H1 (cell line): ENCODE measurements around the gene ZNF652. TPM values are rescaled to one million over a fixed set of nuclear protein-coding genes. Genes with fewer than 3 reads are reported as not detected.

Experiments used
- CTCF ChIA-PET: fragments of 300-600 bp; sonication (Branson Sonifier 250); formaldehyde crosslinking; loops from one replicate; lab custom pipeline; 2021; ENCODE audit not compliant: partially characterized antibody; lab: Charles Lee
- POLR2A ChIA-PET: fragments of 300-600 bp; sonication (Branson Sonifier 250); formaldehyde crosslinking; loops from one replicate; lab custom pipeline; 2021; ENCODE audit warnings: inconsistent platforms; ENCODE audit not compliant: partially characterized antibody; lab: Charles Lee
- DNase-seq, 2 experiments: peaks; one replicate each; pipeline versions ENCODE4 v3.0.0 to v3.0.0-alpha.2; 2010 to 2022; ENCODE audit warnings: low spot score in 2 of 2, low read depth in 1 of 2, mixed read lengths in 1 of 2
- FAIRE-seq: peaks from 2 replicates; lab custom pipeline; 2011; peaks lifted over from hg19 to GRCh38; lab: Jason Lieb, UNC
- H2AFZ ChIP-seq: 2 replicates; pipeline ENCODE4 v1.8.1; 2012; ENCODE audit warnings: low read length, inconsistent platforms
- H2AK5ac ChIP-seq: 2 replicates; pipeline ENCODE4 v1.6.1; 2013; ENCODE audit warnings: low read depth, low read length
- H2BK120ac ChIP-seq: replicated peaks from 2 replicates; pipeline ENCODE3; 2013; ENCODE audit warnings: low read depth, low read length, inconsistent platforms
- H2BK12ac ChIP-seq: 2 replicates; pipeline ENCODE4 v1.6.1; 2013; ENCODE audit warnings: low read depth, low read length
- H2BK15ac ChIP-seq: 2 replicates; pipeline ENCODE4 v1.6.1; 2013; ENCODE audit warnings: low read length
- H2BK20ac ChIP-seq: 2 replicates; pipeline ENCODE4 v1.6.1; 2013; ENCODE audit warnings: low read length
- H2BK5ac ChIP-seq: 2 replicates; pipeline ENCODE4 v1.6.1; 2013; ENCODE audit warnings: low read depth, low read length
- H3K14ac ChIP-seq: 2 replicates; pipeline ENCODE4 v1.6.1; 2013; ENCODE audit warnings: inconsistent platforms; ENCODE audit not compliant: insufficient read length
- H3K18ac ChIP-seq: 2 replicates; pipeline ENCODE4 v1.6.1; 2013; ENCODE audit warnings: low read length; ENCODE audit errors: extremely low read depth
- H3K23ac ChIP-seq: 2 replicates; pipeline ENCODE4 v1.6.1; 2013; ENCODE audit warnings: inconsistent platforms; ENCODE audit not compliant: insufficient read length
- H3K23me2 ChIP-seq: 2 replicates; pipeline ENCODE4 v1.6.1; 2013; ENCODE audit warnings: low read depth, low read length
- H3K27ac ChIP-seq: 2 replicates; pipeline ENCODE4 v1.6.1; 2011; ENCODE audit warnings: low read depth, low read length, inconsistent platforms
- H3K27me3 ChIP-seq, 4 experiments: replicated peaks in 1 of 4; 1 replicate in 1 of 4; 2 replicates in 3 of 4; pipeline versions ENCODE4 v1.6.1 to v1.8.1; 2011 to 2013; ENCODE audit warnings: low read length in 3 of 4, mild to moderate bottlenecking in 3 of 4, inconsistent platforms in 2 of 4, mixed read lengths in 2 of 4, moderate library complexity in 1 of 4; ENCODE audit not compliant: control insufficient read depth in 3 of 4, insufficient read depth in 3 of 4; ENCODE audit errors: extremely low read depth in 1 of 4
- H3K36me3 ChIP-seq, 4 experiments: 2 replicates each; pipeline versions ENCODE4 v1.6.1 to v1.8.1; 2011 to 2013; ENCODE audit warnings: mild to moderate bottlenecking in 4 of 4, low read length in 3 of 4, moderate library complexity in 2 of 4, control low read depth in 1 of 4, inconsistent platforms in 1 of 4; ENCODE audit not compliant: insufficient read depth in 4 of 4, control insufficient read depth in 2 of 4
- H3K4ac ChIP-seq: replicated peaks from 2 replicates; pipeline ENCODE3; 2013; ENCODE audit warnings: low read length, low read depth, mixed read lengths, inconsistent platforms; ENCODE audit not compliant: insufficient read length
- H3K4me1 ChIP-seq, 4 experiments: replicated peaks in 1 of 4; 1 replicate in 1 of 4; 2 replicates in 3 of 4; pipeline versions ENCODE4 v1.6.1 to v1.8.1; 2011 to 2013; ENCODE audit warnings: low read length in 3 of 4, inconsistent platforms in 2 of 4, mixed read lengths in 1 of 4; ENCODE audit not compliant: insufficient read depth in 4 of 4, control insufficient read depth in 3 of 4
- H3K4me2 ChIP-seq, 2 experiments: 2 replicates each; pipeline versions ENCODE4 v1.6.1 to v1.8.1; 2011 to 2013; ENCODE audit warnings: low read depth in 2 of 2, low read length in 2 of 2, control low read depth in 1 of 2, inconsistent platforms in 1 of 2, mild to moderate bottlenecking in 1 of 2; ENCODE audit not compliant: insufficient read depth in 1 of 2
- H3K4me3 ChIP-seq, 4 experiments: fragments of 200-600, 300-600 bp in 1 of 4; sonication (generic), shearing (Covaris generic), sonication (Bioruptor Twin) in 1 of 4; 2 replicates each; pipeline versions ENCODE4 v1.5.1 to v1.8.1; 2011 to 2016; ENCODE audit warnings: low read length in 4 of 4, low read depth in 3 of 4, control low read depth in 2 of 4, inconsistent platforms in 2 of 4, mild to moderate bottlenecking in 2 of 4, mixed read lengths in 1 of 4, moderate library complexity in 1 of 4; ENCODE audit not compliant: insufficient read depth in 2 of 4; ENCODE audit errors: extremely low read depth in 1 of 4
- H3K56ac ChIP-seq: replicated peaks from 2 replicates; pipeline ENCODE3; 2013; ENCODE audit warnings: low read depth, mild to moderate bottlenecking, mixed read lengths, low read length, inconsistent platforms; ENCODE audit not compliant: insufficient read length
- H3K79me1 ChIP-seq: 2 replicates; pipeline ENCODE4 v1.6.1; 2013; ENCODE audit warnings: low read depth, low read length, control low read depth
- H3K79me2 ChIP-seq, 2 experiments: 2 replicates each; pipeline versions ENCODE4 v1.6.1 to v1.8.1; 2012 to 2013; ENCODE audit warnings: low read length in 2 of 2, mild to moderate bottlenecking in 2 of 2, inconsistent platforms in 1 of 2; ENCODE audit not compliant: insufficient read depth in 2 of 2, control insufficient read depth in 1 of 2
- H3K9ac ChIP-seq, 4 experiments: replicated peaks in 1 of 4; 1 replicate in 1 of 4; 2 replicates in 3 of 4; pipeline versions ENCODE4 v1.6.1 to v1.8.1; 2011 to 2013; ENCODE audit warnings: low read depth in 3 of 4, low read length in 3 of 4, control low read depth in 2 of 4, mild to moderate bottlenecking in 2 of 4, moderate library complexity in 2 of 4, inconsistent platforms in 1 of 4; ENCODE audit errors: extremely low read depth in 1 of 4
- H3K9me3 ChIP-seq, 2 experiments: 2 replicates each; pipeline versions ENCODE4 v1.6.1 to v1.8.1; 2012 to 2013; ENCODE audit warnings: mild to moderate bottlenecking in 2 of 2, moderate library complexity in 2 of 2, control low read depth in 1 of 2, inconsistent platforms in 1 of 2, low read depth in 1 of 2, low read length in 1 of 2, mixed read lengths in 1 of 2; ENCODE audit not compliant: insufficient read depth in 2 of 2
- H4K20me1 ChIP-seq, 2 experiments: replicated peaks in 1 of 2; 2 replicates each; pipeline versions ENCODE3 to v1.8.1; 2011 to 2013; ENCODE audit warnings: inconsistent platforms in 2 of 2, low read length in 2 of 2, mild to moderate bottlenecking in 1 of 2; ENCODE audit not compliant: insufficient read depth in 2 of 2, control insufficient read depth in 1 of 2
- H4K5ac ChIP-seq: 2 replicates; pipeline ENCODE4 v1.6.1; 2013; ENCODE audit warnings: low read length, low read depth, mixed read lengths, inconsistent platforms; ENCODE audit not compliant: insufficient read length
- H4K8ac ChIP-seq: 2 replicates; pipeline ENCODE4 v1.8.0; 2013; ENCODE audit warnings: mild to moderate bottlenecking, moderate library complexity, low read length, inconsistent platforms; ENCODE audit not compliant: insufficient read depth; ENCODE audit errors: extremely low read depth
- H4K91ac ChIP-seq: replicated peaks from 2 replicates; pipeline ENCODE3; 2013; ENCODE audit warnings: low read length, mixed read lengths, inconsistent platforms; ENCODE audit not compliant: insufficient read length
- CHD1 ChIP-seq: IDR thresholded peaks from 2 replicates; pipeline ENCODE4 v1.6.1; 2012; ENCODE audit warnings: low read depth, low read length, improper control_type of control experiment
- CTCF ChIP-seq, 3 experiments: IDR thresholded peaks; 1 replicate in 2 of 3; 2 replicates in 1 of 3; pipeline versions ENCODE4 v1.5.1 to v1.6.1; 2011; ENCODE audit warnings: low read length in 3 of 3, mild to moderate bottlenecking in 3 of 3, inconsistent platforms in 2 of 3, low read depth in 1 of 3, moderate library complexity in 1 of 3; ENCODE audit not compliant: insufficient read depth in 1 of 3; ENCODE audit errors: control extremely low read depth in 1 of 3
- RAD21 ChIP-seq, 2 experiments: IDR thresholded peaks in 1 of 2; conservative IDR thresholded peaks in 1 of 2; 2 replicates each; pipeline ENCODE4 v1.6.1; 2011; ENCODE audit warnings: low read depth in 2 of 2, low read length in 2 of 2, improper control_type of control experiment in 1 of 2, inconsistent platforms in 1 of 2, mild to moderate bottlenecking in 1 of 2, moderate library complexity in 1 of 2
- WGBS, 2 experiments: shearing (Covaris generic) in 1 of 2; methylation state at CpG; one replicate each; pipeline versions ENCODE4 v1.1.6 to v1.1.7; 2013 to 2015; ENCODE audit warnings: low lambda C conversion rate in 2 of 2, mixed read lengths in 2 of 2, inconsistent platforms in 1 of 2, low coverage in 1 of 2, missing lambda C conversion rate in 1 of 2; ENCODE audit not compliant: insufficient replicate concordance in 2 of 2, insufficient coverage in 1 of 2, insufficient read length in 1 of 2; ENCODE audit errors: extremely low coverage in 1 of 2, missing lambda C conversion rate in 1 of 2; 5-methylcytosine and 5-hydroxymethylcytosine counted together
- polyA plus RNA-seq, 7 experiments: library from polyadenylated mRNA; depleted of rRNA in 3 of 7; stranded (reverse) in 5 of 7; unstranded in 2 of 7; fragments of >200 nt in 5 of 7; fragments of 200-250 nt in 2 of 7; gene quantifications; 1 replicate in 5 of 7; 2 replicates in 1 of 7; 4 replicates in 1 of 7; pipeline versions ENCODE4 v1.2.1 to v1.2.3, GENCODE V29; 2011 to 2013; ENCODE audit warnings: missing spikeins in 2 of 7, mixed read lengths in 2 of 7
- total RNA-seq: library from RNA; stranded (reverse); fragmentation: NEBNext Ultra II Directional; extraction: Animal tissue kit (Norgen Biotek cat#: 25700); gene quantifications from 2 replicates; pipeline ENCODE4 v1.2.1, GENCODE V29; 2021

The ZNF652 gene
- total and polyA plus RNA-seq, 2 of the 8 experiments (the other 6 are each of a cell fraction or from before 2014, with no cell fraction given) = 13.5 to 39.6 TPM

GRCh38 chr17:49290690-49291359 is 71.2 kb downstream of the ZNF652 start:
- peaks cover 0 to 1% of the 10 kb centered on the region in 2 experiments for H4K20me1 ChIP-seq
- DNase-seq = no peak
- no peak overlapping the region for H3K9ac ChIP-seq
- no peaks in the 10 kb centered on the region for H3K36me3 ChIP-seq
- no peaks in the 10 kb centered on the region for H3K79me2 ChIP-seq
- no peak overlapping the region for H3K4me3 ChIP-seq
- H3K4me1 ChIP-seq = no peaks in the 10 kb centered on the region
- no peak overlapping the region for H2AFZ ChIP-seq
- TF ChIP-seq RAD21 (IDR thresholded peaks at IDR 0.05 in 1 of 2, conservative IDR thresholded peaks at IDR 0.05 in 1 of 2; ENCODE audit: low read depth in 2 of 2, low read length in 2 of 2) (peak; percentile 62 to 66), CHD1 (no peak), CTCF (IDR thresholded peaks at IDR 0.05; ENCODE audit: control extremely low read depth in 1 of 3, insufficient read depth in 1 of 3, low read depth in 1 of 3, low read length in 3 of 3) (peak in 2 of 3 experiments; percentile 46 to 62; a peak in 2 of 4 replicates)
- no peak overlapping the region for H4K5ac ChIP-seq
- H3K27ac ChIP-seq = no peak overlapping the region
- H2BK15ac ChIP-seq = no peak overlapping the region
- no peak overlapping the region for H3K14ac ChIP-seq
- H3K4me2 ChIP-seq = no peak overlapping the region
- 80% methylated on average over 4 of the region's 4 CpGs; no CpG with 5 or more reads in 1 of the 2 experiments for WGBS, 2 experiments
- no peaks in the 10 kb centered on the region for H3K9me3 ChIP-seq
- no peaks in the 10 kb centered on the region for H3K27me3 ChIP-seq
- no peak overlapping the region for H4K8ac ChIP-seq
- POLR2A ChIA-PET = interaction anchor here (0.7 to 1.1 kb wide), 4 partner anchors 11 to 361 kb away, joined by 3 to 5 read pairs (median 4); no protein-coding TSS in a partner anchor
- H2BK12ac ChIP-seq = no peak overlapping the region
- no peak overlapping the region for H3K23ac ChIP-seq
- CTCF ChIA-PET = interaction anchor here (0.6 to 5.1 kb wide), 46 partner anchors 9 to 356 kb away, joined by 3 to 59 read pairs (median 4); partner anchors contain the start of gene PHOSPHO1
- no peak overlapping the region for H2BK120ac ChIP-seq
- H2BK5ac ChIP-seq = no peak overlapping the region
- no peak overlapping the region for H2BK20ac ChIP-seq
- no peaks in the 10 kb centered on the region for H3K23me2 ChIP-seq
- FAIRE-seq = peak; percentile 74
- no peak overlapping the region for H4K91ac ChIP-seq
- no peak overlapping the region for H2AK5ac ChIP-seq
- no peak overlapping the region for H3K18ac ChIP-seq
- H3K79me1 ChIP-seq = no peaks in the 10 kb centered on the region
- H3K56ac ChIP-seq = no peak overlapping the region
- no peak overlapping the region for H3K4ac ChIP-seq
